Measurements from ENCODE around the gene SPOCK2.

Gene SPOCK2

GRCh38 chr10:72107325-72108003 lies 19.1 kb upstream of the SPOCK2 start:
- no peak for DNase-seq (ENCODE audit: low read depth)

- DNase-seq (ENCODE audit: low read depth), result no peak
Observed at GRCh38 chr10:72106896-72107295, 18.5 kb upstream of the SPOCK2 start.

GRCh38 chr10:72106154-72106849 lies 18.0 kb upstream of the SPOCK2 start:
- DNase-seq (ENCODE audit: low read depth), result no peak

GRCh38 chr10:72105710-72106109 lies 17.4 kb upstream of the SPOCK2 start:
- no peak for DNase-seq (ENCODE audit: low read depth)

- DNase-seq (ENCODE audit: low read depth), result no peak
Observed at GRCh38 chr10:72105098-72105475, 16.7 kb upstream of the SPOCK2 start.

- no peak for DNase-seq (ENCODE audit: low read depth)
Observed at GRCh38 chr10:72104472-72105097, 16.2 kb upstream of the SPOCK2 start.

GRCh38 chr10:72099600-72099921 lies 11.2 kb upstream of the SPOCK2 start:
- DNase-seq (ENCODE audit: low read depth), result no peak

GRCh38 chr10:72098836-72099599 lies 10.7 kb upstream of the SPOCK2 start:
- no peak for DNase-seq (ENCODE audit: low read depth)

- no peak for DNase-seq (ENCODE audit: low read depth)
Observed at GRCh38 chr10:72098301-72098835, 10.0 kb upstream of the SPOCK2 start.

- peak; percentile 79 for DNase-seq (ENCODE audit: low read depth)
Observed at GRCh38 chr10:72097448-72098300, 9.3 kb upstream of the SPOCK2 start.

- no peak for DNase-seq (ENCODE audit: low read depth)
Observed at GRCh38 chr10:72096115-72097000, 8.0 kb upstream of the SPOCK2 start.

GRCh38 chr10:72095195-72095594 lies 6.8 kb upstream of the SPOCK2 start:
- DNase-seq (ENCODE audit: low read depth), result no peak

GRCh38 chr10:72094574-72094973 lies 6.2 kb upstream of the SPOCK2 start:
- DNase-seq (ENCODE audit: low read depth), result no peak

- no peak for DNase-seq (ENCODE audit: low read depth)
Observed at GRCh38 chr10:72093450-72093849, 5.1 kb upstream of the SPOCK2 start.

- DNase-seq (ENCODE audit: low read depth), result no peak
Observed at GRCh38 chr10:72092987-72093386, 4.6 kb upstream of the SPOCK2 start.

GRCh38 chr10:72092171-72092924 lies 4.0 kb upstream of the SPOCK2 start:
- no peak for DNase-seq (ENCODE audit: low read depth)

- DNase-seq (ENCODE audit: low read depth), result no peak
Observed at GRCh38 chr10:72090326-72090725, 2.0 kb upstream of the SPOCK2 start.

GRCh38 chr10:72089618-72090017 lies 1.3 kb upstream of the SPOCK2 start:
- DNase-seq (ENCODE audit: low read depth), result no peak

GRCh38 chr10:72088889-72089575 lies 681 bp upstream of the SPOCK2 start:
- DNase-seq (ENCODE audit: low read depth), result no peak
